Small intestine (tissue), 7 donors: Measurements from ENCODE around the gene ZNF511. TPM values are rescaled to one million over a fixed set of nuclear protein-coding genes. Genes with fewer than 3 reads are reported as not detected.

Experiments used
- DNase-seq, 2 donors: peaks; one replicate each; pipeline versions ENCODE4 v3.0.0 to v3.0.0-alpha.2; 2013
- FAIRE-seq: peaks from 2 replicates; lab custom pipeline; 2012; peaks lifted over from hg19 to GRCh38; lab: Jason Lieb, UNC
- H3K27ac ChIP-seq, 3 donors: one replicate each; pipeline ENCODE4 v1.5.1; 2013; ENCODE audit warnings: low read length in 2 of 3, mild to moderate bottlenecking in 2 of 3, control low read depth in 1 of 3, inconsistent platforms in 1 of 3, low read depth in 1 of 3, moderate library complexity in 1 of 3
- H3K27me3 ChIP-seq, 3 donors: one replicate each; pipeline ENCODE4 v1.6.1; 2013; ENCODE audit warnings: low read length in 3 of 3, inconsistent platforms in 1 of 3; ENCODE audit not compliant: control insufficient read depth in 3 of 3, insufficient read depth in 3 of 3
- H3K36me3 ChIP-seq, 3 donors: one replicate each; pipeline ENCODE4 v1.6.1; 2013; ENCODE audit warnings: low read length in 3 of 3, inconsistent platforms in 1 of 3, low read depth in 1 of 3, mild to moderate bottlenecking in 1 of 3, moderate library complexity in 1 of 3; ENCODE audit not compliant: control insufficient read depth in 3 of 3, insufficient read depth in 2 of 3
- H3K4me1 ChIP-seq, 3 donors: one replicate each; pipeline ENCODE4 v1.6.1; 2013; ENCODE audit warnings: low read length in 2 of 3, inconsistent platforms in 1 of 3, low read depth in 1 of 3, mild to moderate bottlenecking in 1 of 3, moderate library complexity in 1 of 3; ENCODE audit not compliant: control insufficient read depth in 3 of 3, insufficient read depth in 2 of 3
- H3K4me3 ChIP-seq, 3 donors: one replicate each; pipeline ENCODE4 v1.5.1; 2013; ENCODE audit warnings: low read length in 3 of 3, control low read depth in 1 of 3, inconsistent platforms in 1 of 3, low read depth in 1 of 3, mild to moderate bottlenecking in 1 of 3, moderate library complexity in 1 of 3
- H3K9me3 ChIP-seq, 2 donors: one replicate each; pipeline ENCODE4 v1.6.1; 2013; ENCODE audit warnings: low read depth in 1 of 2, low read length in 1 of 2; ENCODE audit not compliant: control insufficient read depth in 2 of 2, insufficient read depth in 1 of 2
- whole genome bisulfite sequencing, 3 donors: extraction: QIAGEN DNeasy Blood & Tissue Kit; methylation state at CpG; one replicate each; pipeline ENCODE4 v1.1.7; 2013; 5-methylcytosine and 5-hydroxymethylcytosine counted together
- polyA plus RNA-seq, 4 donors: library from polyadenylated mRNA; stranded (reverse) in 3 of 4; unstranded in 1 of 4; fragments of 200-250 nt in 3 of 4; fragments of 120-200 nt in 1 of 4; gene quantifications; one replicate each; pipeline versions ENCODE4 v1.2.1 to v1.2.3, GENCODE V29; 2013
- donor health status: healthy with polysubstance abuse.
- donor health status: control.
- donor health status: control.
- donor health status: Bipolar disorder and iron deficiency.
- donor health status: healthy.

Gene ZNF511
- polyA plus RNA-seq, 4 donors, result 21.8 to 61.5 (median 48.8) TPM

DNA sequence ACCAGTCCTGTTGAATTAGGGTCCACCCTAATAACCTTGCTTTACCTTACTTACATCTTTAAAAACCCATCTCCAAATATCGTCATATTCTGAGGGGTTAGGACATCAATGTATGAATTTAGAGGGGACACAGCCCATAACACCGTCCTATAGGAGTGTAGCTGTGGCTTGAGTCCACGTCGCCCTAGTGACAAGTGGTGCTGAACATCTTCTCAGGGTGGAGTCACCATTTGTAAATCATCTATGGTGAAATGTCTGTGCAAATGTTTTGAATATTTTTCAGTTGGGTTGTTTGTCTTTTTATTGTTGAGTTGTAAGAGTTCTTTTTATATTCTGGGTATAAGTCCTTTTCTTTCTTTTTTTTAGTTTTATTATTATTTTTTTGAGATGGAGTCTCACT is 33.3 kb downstream of the ZNF511 start:
- no peak for FAIRE-seq
- Histone ChIP-seq H3K27me3 (peaks cover 0 to 19% (median 18%) of the 10 kb centered on the region in 3 donors), H3K27ac (no peak overlapping the region), H3K4me1 (peaks cover 0 to 16% (median 2%) of the 10 kb centered on the region in 3 donors), H3K36me3 (no peaks in the 10 kb centered on the region), H3K9me3 (peaks cover 0 to 10% of the 10 kb centered on the region in 2 donors), H3K4me3 (no peak overlapping the region)
- no peak for DNase-seq
- 82 to 97% (median 88%) methylated on average over 4 of the region's 4 CpGs for WGBS, 3 donors

- Histone ChIP-seq H3K9me3 (peaks cover 0 to 10% of the 10 kb centered on the region in 2 donors), H3K36me3 (no peaks in the 10 kb centered on the region), H3K4me1 (peaks cover 0 to 25% (median 2%) of the 10 kb centered on the region in 3 donors), H3K27me3 (peaks cover 0 to 9% (median 9%) of the 10 kb centered on the region in 3 donors), H3K4me3 (peak overlapping the region in 1 of 3 donors; percentile 28), H3K27ac (peak overlapping the region; percentile 0 to 90 (median 89))
- DNase-seq (peak; percentile 45 to 78), FAIRE-seq (no peak)
- WGBS, 3 donors, result 41 to 66% (median 52%) methylated on average over 8 of the region's 8 CpGs
These were observed 34.2 kb downstream of the ZNF511 start for GRCh38 chr10:133342942-133343341.

DNA sequence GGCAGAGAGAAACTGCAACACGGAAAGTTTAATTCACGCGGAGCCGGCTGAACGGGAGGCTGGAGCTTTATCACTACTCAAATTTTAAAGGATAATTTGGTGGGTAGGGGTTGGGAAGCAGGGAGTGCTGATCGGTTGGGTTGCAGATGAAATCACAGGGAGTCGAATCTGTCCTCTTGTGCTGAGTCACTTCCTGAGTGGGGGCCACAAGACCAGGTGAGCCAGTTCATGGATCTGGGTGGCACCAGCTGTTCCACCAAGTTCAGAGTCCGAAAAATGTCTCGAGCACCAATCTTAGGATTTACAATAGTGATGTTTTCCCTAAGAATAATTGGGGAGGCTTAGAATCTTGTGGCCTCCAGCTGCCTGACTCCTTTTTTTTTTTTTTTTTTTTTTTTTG is 34.8 kb downstream of the ZNF511 start:
- Histone ChIP-seq H3K36me3 (no peaks in the 10 kb centered on the region), H3K27me3 (peaks cover 0 to 3% (median 3%) of the 10 kb centered on the region in 3 donors), H3K27ac (peak overlapping the region in 2 of 3 donors; percentile 89 to 90), H3K4me3 (peak overlapping the region in 1 of 3 donors; percentile 28), H3K9me3 (peaks cover 0 to 10% of the 10 kb centered on the region in 2 donors), H3K4me1 (peaks cover 0 to 30% (median 2%) of the 10 kb centered on the region in 3 donors)
- FAIRE-seq (no peak), DNase-seq (peak; percentile 53 to 85)
- WGBS, 3 donors, result 7 to 45% (median 23%) methylated on average over 9 of the region's 9 CpGs

DNA sequence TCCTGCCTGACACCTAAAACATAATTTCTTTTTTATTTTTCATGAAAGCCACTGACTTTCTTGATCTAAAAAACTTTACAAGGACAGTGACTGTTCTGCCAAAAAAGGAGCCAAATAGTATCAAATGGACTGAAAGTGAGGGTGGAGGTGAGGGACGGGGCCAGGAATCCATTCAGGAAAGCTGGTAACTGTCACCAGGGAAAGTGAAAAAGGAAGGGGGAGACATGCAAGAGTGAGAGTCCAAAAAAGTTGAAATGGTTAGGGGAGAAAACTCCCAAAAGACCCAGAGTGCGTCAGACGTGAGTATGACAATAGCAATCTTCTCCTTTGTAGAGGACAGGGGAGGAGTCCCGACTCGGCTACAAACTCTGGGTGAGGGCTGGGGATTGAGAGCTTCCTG is 35.5 kb downstream of the ZNF511 start:
- peaks cover 0 to 2% (median 0%) of the 10 kb centered on the region in 3 donors for H3K36me3 ChIP-seq
- no peak overlapping the region for H3K27ac ChIP-seq
- H3K4me1 ChIP-seq, result peaks cover 0 to 31% (median 2%) of the 10 kb centered on the region in 3 donors
- peaks cover 0 to 10% of the 10 kb centered on the region in 2 donors for H3K9me3 ChIP-seq
- 71 to 88% (median 75%) methylated on average over 5 of the region's 5 CpGs for WGBS, 3 donors
- peaks cover 0 to 3% (median 0%) of the 10 kb centered on the region in 3 donors for H3K27me3 ChIP-seq
- no peak for DNase-seq
- no peak overlapping the region for H3K4me3 ChIP-seq
- no peak for FAIRE-seq

DNA sequence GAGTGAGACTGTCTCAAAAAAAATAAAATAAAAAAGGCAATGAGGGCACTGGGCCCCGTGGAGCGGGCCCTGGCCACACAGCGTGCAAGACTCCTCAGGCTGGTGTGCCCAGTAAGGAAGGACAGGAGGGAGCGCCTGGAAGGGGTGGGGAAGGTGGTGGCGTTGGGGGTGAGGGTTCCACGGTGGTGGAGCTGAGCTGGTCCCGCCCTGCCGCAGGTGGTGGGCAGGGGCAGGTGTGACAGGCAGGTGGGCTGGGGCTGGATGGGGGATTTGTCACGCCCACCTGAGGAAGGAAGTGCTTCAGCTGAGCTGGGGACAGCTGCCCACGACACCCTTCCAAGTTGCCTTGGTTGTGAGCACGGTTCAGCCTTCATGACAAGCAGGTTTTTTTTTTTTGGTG is 37.7 kb downstream of the ZNF511 start:
- H3K9me3 ChIP-seq, result peaks cover 0 to 12% of the 10 kb centered on the region in 2 donors
- FAIRE-seq (no peak), DNase-seq (peak in 1 of 2 donors; percentile 24)
- peaks cover 0 to 42% (median 2%) of the 10 kb centered on the region in 3 donors for H3K4me1 ChIP-seq
- H3K27ac ChIP-seq, result peak overlapping the region in 2 of 3 donors; percentile 37 to 93
- H3K4me3 ChIP-seq, result no peak overlapping the region
- H3K27me3 ChIP-seq, result peaks cover 0 to 3% (median 0%) of the 10 kb centered on the region in 3 donors
- 44 to 47% (median 47%) methylated on average over 10 to 11 of the region's 11 CpGs for WGBS, 3 donors
- H3K36me3 ChIP-seq, result peaks cover 0 to 21% (median 0%) of the 10 kb centered on the region in 3 donors

DNA sequence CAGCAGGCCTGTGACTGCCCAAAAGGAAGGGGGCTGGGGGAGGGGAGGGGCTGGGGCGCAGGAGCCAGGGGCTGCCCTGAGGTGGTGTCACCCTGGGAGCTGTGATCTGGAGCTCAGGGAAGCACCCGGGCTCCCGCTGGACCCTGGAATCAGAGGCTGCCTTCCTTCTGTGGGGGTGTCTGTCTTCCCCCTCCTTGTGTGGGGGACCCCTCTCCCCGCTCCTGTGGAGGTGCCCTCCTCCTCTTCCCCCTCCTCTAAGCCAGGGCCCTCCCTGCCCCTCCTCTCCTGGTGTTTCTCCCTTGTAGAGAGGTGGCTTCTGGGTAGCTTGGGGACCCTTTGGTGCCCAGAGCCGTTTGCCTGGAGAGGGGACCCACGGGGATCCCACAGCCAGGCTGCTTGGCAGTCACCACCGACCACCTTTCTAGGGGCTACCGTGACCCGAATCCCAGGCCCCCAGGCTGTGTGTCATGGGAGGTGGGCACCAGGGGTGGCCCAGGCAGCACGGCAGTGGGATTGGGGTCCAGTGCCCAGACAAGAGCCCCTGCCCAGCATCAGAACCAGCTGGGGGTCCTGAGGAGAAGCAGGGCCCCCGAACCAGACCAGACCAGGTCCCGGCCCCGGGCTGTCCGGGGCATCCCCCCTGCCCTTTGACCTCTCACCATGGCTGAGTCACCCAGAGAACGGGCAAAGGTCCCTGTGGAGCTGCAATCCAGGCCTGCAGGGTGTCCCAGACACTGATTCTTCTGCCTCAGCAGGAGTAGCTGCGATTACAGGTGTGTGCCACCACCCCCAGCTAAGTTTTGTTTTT is 39.2 kb downstream of the ZNF511 start:
- WGBS, 3 donors, result 11 to 39% (median 29%) methylated on average over 11 to 16 of the region's 16 CpGs
- peaks cover 0 to 37% (median 2%) of the 10 kb centered on the region in 3 donors for H3K4me1 ChIP-seq
- H3K27me3 ChIP-seq, result peaks cover 0 to 3% (median 0%) of the 10 kb centered on the region in 3 donors
- peak overlapping the region; percentile 76 to 97 (median 93) for H3K27ac ChIP-seq
- DNase-seq, result peak; percentile 82 to 91
- H3K36me3 ChIP-seq, result peaks cover 0 to 36% (median 0%) of the 10 kb centered on the region in 3 donors
- H3K4me3 ChIP-seq, result peak overlapping the region in 2 of 3 donors; percentile 55 to 75
- FAIRE-seq, result no peak
- H3K9me3 ChIP-seq, result peaks cover 0 to 12% of the 10 kb centered on the region in 2 donors

- Histone ChIP-seq H3K36me3 (peaks cover 0 to 45% (median 0%) of the 10 kb centered on the region in 3 donors), H3K4me3 (peak overlapping the region in 1 of 3 donors; percentile 18), H3K27me3 (no peaks in the 10 kb centered on the region), H3K9me3 (peaks cover 0 to 12% of the 10 kb centered on the region in 2 donors), H3K27ac (no peak overlapping the region), H3K4me1 (peaks cover 0 to 30% (median 2%) of the 10 kb centered on the region in 3 donors)
- WGBS, 3 donors, result 77 to 82% (median 82%) methylated on average over 8 of the region's 8 CpGs
- no peak for FAIRE-seq
- no peak for DNase-seq
These were observed 40.5 kb downstream of the ZNF511 start for GRCh38 chr10:133349160-133349568.

DNA sequence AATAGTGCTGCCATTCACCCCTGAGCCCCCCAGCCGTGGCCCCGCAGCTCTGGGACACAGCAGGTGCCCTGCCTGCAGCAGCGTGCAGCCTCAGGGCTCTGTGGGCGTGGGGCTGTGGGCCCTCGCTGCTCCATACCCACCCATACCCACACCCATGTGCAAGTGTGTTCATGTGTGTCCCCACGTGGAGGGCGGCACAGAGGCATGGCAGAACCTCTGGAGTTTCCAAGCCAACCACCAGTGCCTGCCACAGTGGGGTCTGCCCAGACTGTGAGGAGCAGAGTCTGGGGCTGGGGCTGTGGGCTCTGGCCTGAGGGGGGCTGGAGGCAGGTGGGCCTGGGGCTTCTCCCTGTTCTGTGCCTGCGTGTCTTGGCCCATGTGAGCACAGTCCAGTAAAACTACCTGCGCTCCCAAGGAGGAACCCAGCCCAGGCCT is 40.9 kb downstream of the ZNF511 start:
- H3K9me3 ChIP-seq, result peaks cover 0 to 10% of the 10 kb centered on the region in 2 donors
- peaks cover 0 to 49% (median 0%) of the 10 kb centered on the region in 3 donors for H3K36me3 ChIP-seq
- H3K4me1 ChIP-seq, result peaks cover 0 to 30% (median 2%) of the 10 kb centered on the region in 3 donors
- 52 to 64% (median 60%) methylated on average over 8 to 9 of the region's 9 CpGs for WGBS, 3 donors
- no peak for DNase-seq
- peak overlapping the region in 1 of 3 donors; percentile 18 for H3K4me3 ChIP-seq
- no peak overlapping the region for H3K27ac ChIP-seq
- no peaks in the 10 kb centered on the region for H3K27me3 ChIP-seq
- no peak for FAIRE-seq
